PC-3 (cell line): ENCODE data around the gene ARHGAP9. TPM values are rescaled to one million over a fixed set of nuclear protein-coding genes. Genes with fewer than 3 reads are reported as not detected.

Experiments used
- ATAC-seq: fragments of 200-7000 bp; cut with Tn5 transposase; 2 replicates; pipeline ENCODE4 v1.9.1; 2020; ENCODE audit warnings: mild to moderate bottlenecking, moderate library complexity
- BruUV-seq: library from RNA; stranded (reverse); fragments of 400-500 nt; replicated peaks from 2 replicates; lab custom pipeline; 2021; lab: Mats Ljungman, UMichigan
- CTCF ChIA-PET: fragments of 300-600 bp; sonication (Branson Sonifier 250); formaldehyde crosslinking; loops from one replicate; lab custom pipeline; 2022; ENCODE audit warnings: antibody characterized with exemption; lab: Charles Lee
- POLR2A ChIA-PET: fragments of 300-600 bp; sonication (Branson Sonifier 250); formaldehyde crosslinking; loops from one replicate; lab custom pipeline; 2022; ENCODE audit warnings: antibody characterized with exemption; ENCODE audit not compliant: unreplicated experiment; lab: Charles Lee
- DNase-seq: peaks from one replicate; pipeline ENCODE4 v3.0.0-alpha.2; 2015
- H2AFZ ChIP-seq: fragments of 300-600 bp; sonication (generic); 2 replicates; pipeline ENCODE4 v1.6.0; 2016; ENCODE audit warnings: antibody characterized with exemption, low read length
- H3F3A ChIP-seq: fragments of 300-600 bp; sonication (generic); one replicate; pipeline ENCODE4 v1.6.0; 2017; ENCODE audit warnings: antibody characterized with exemption, low read length, control low read depth, mild to moderate bottlenecking; ENCODE audit not compliant: unreplicated experiment
- H3K27ac ChIP-seq: fragments of 300-600 bp; sonication (generic); 2 replicates; pipeline ENCODE4 v1.5.1; 2016; ENCODE audit warnings: mild to moderate bottlenecking, low read length
- H3K27me3 ChIP-seq: fragments of 300-600 bp; sonication (generic); 2 replicates; pipeline ENCODE4 v1.6.1; 2016; ENCODE audit warnings: low read length, mixed read lengths
- H3K36me3 ChIP-seq: fragments of 300-600 bp; sonication (generic); 2 replicates; pipeline ENCODE4 v1.6.1; 2016; ENCODE audit warnings: low read depth, mixed run types, low read length, mixed read lengths
- H3K4me1 ChIP-seq: fragments of 300-600 bp; sonication (generic); 2 replicates; pipeline ENCODE4 v1.5.1; 2016; ENCODE audit warnings: low read length; ENCODE audit not compliant: insufficient read depth
- H3K4me2 ChIP-seq: fragments of 300-600 bp; sonication (generic); 2 replicates; pipeline ENCODE4 v1.6.0; 2016; ENCODE audit warnings: low read length
- H3K4me3 ChIP-seq: fragments of 300-600 bp; sonication (generic); 2 replicates; pipeline ENCODE4 v1.5.1; 2016; ENCODE audit warnings: mild to moderate bottlenecking, low read length, mixed read lengths
- H3K79me2 ChIP-seq: fragments of 300-600 bp; sonication (generic); 2 replicates; pipeline ENCODE4 v1.6.1; 2017; ENCODE audit warnings: low read length, mixed read lengths
- H3K9ac ChIP-seq: fragments of 300-600 bp; sonication (generic); 2 replicates; pipeline ENCODE4 v1.6.0; 2016; ENCODE audit warnings: mild to moderate bottlenecking, low read length
- H3K9me2 ChIP-seq: fragments of 300-600 bp; sonication (generic); replicated peaks from 2 replicates; pipeline ENCODE4 v1.6.1; 2016; ENCODE audit warnings: mixed run types, low read length, mixed read lengths
- H3K9me3 ChIP-seq: fragments of 300-600 bp; sonication (generic); 2 replicates; pipeline ENCODE4 v1.6.1; 2016; ENCODE audit warnings: low read length, mixed read lengths
- H4K20me1 ChIP-seq: fragments of 300-600 bp; sonication (generic); 2 replicates; pipeline ENCODE4 v1.6.1; 2016; ENCODE audit warnings: low read length, mixed read lengths
- CTCF ChIP-seq: fragments of 300-600 bp; sonication (generic); conservative IDR thresholded peaks from 2 replicates; pipeline ENCODE4 v1.5.1; 2017; ENCODE audit warnings: antibody characterized with exemption, low read depth, mild to moderate bottlenecking, low read length
- EZH2 ChIP-seq: fragments of 300-600 bp; sonication (generic); IDR thresholded peaks from one replicate; pipeline ENCODE4 v1.6.1; 2017; ENCODE audit warnings: antibody characterized with exemption, mild to moderate bottlenecking, low read length; ENCODE audit not compliant: unreplicated experiment
- EZH2phosphoT487 ChIP-seq: fragments of 300-600 bp; sonication (generic); IDR thresholded peaks from 2 replicates; pipeline ENCODE4 v1.6.1; 2018; ENCODE audit warnings: mild to moderate bottlenecking, antibody characterized with exemption, low read length, borderline replicate concordance
- intact Hi-C: fragments of 100-400 bp; cut with micrococcal nuclease; formaldehyde crosslinking; loops from 2 replicates; pipeline ENCODE4 v1.9.0; 2023
- total RNA-seq: library from RNA; depleted of rRNA; stranded (reverse); fragments of >200 nt; gene quantifications from 2 replicates; pipeline ENCODE4 v1.2.3, GENCODE V29; 2014

Gene ARHGAP9
- total RNA-seq, 1 experiment from 2014 or later = not detected

GRCh38 chr12:57520053-57520818 is 40.6 kb upstream of the ARHGAP9 start, which contains the start of gene DDIT3:
TSS of gene DDIT3 (minus strand) at chr12:57520514. CDS start at chr12:57517406, 3,108 bp downstream.
- TSS peak; percentile 59 for BruUV-seq
- Histone ChIP-seq H3K4me3 (peak within 1 kb of the TSS; percentile 96), H3K79me2 (peaks cover 58% of the 10 kb centered on the region), H3K36me3 (peaks cover 33% of the 10 kb centered on the region), H3K9me2 (no peaks in the 10 kb centered on the region), H3K9me3 (no peaks in the 10 kb centered on the region), H3F3A (no peaks in the 10 kb centered on the region), H3K4me2 (peak within 1 kb of the TSS; percentile 98), H2AFZ (peak within 1 kb of the TSS; percentile 74), H3K9ac (peak within 1 kb of the TSS; percentile 94), H3K4me1 (peaks cover 47% of the 10 kb centered on the region), H3K27me3 (no peaks in the 10 kb centered on the region), H3K27ac (peak within 1 kb of the TSS; percentile 82), H4K20me1 (peaks cover 28% of the 10 kb centered on the region)
- intact Hi-C loops = no loop called here
- ChIA-PET CTCF (no interaction called here), POLR2A (no interaction called here)
- TF ChIP-seq CTCF (no peak), EZH2phosphoT487 (no peak), EZH2 (no peak)
- peak; percentile 59 for ATAC-seq
- peak; percentile 98 for DNase-seq

GRCh38 chr12:57519796-57520052 is 40.1 kb upstream of the ARHGAP9 start:
- BruUV-seq = no TSS peak
- TF ChIP-seq CTCF (no peak), EZH2phosphoT487 (no peak), EZH2 (no peak)
- intact Hi-C loops = no loop called here
- Histone ChIP-seq H3K36me3 (peaks cover 38% of the 10 kb centered on the region), H2AFZ (no peak overlapping the region), H3K79me2 (peaks cover 53% of the 10 kb centered on the region), H3K27me3 (no peaks in the 10 kb centered on the region), H3K9me2 (no peaks in the 10 kb centered on the region), H3K4me1 (peaks cover 44% of the 10 kb centered on the region), H3K4me3 (peak overlapping the region; percentile 96), H3K27ac (peak overlapping the region; percentile 82), H4K20me1 (peaks cover 28% of the 10 kb centered on the region), H3K9me3 (no peaks in the 10 kb centered on the region), H3K4me2 (peak overlapping the region; percentile 98), H3F3A (no peaks in the 10 kb centered on the region), H3K9ac (peak overlapping the region; percentile 94)
- ChIA-PET CTCF (no interaction called here), POLR2A (no interaction called here)
- no peak for ATAC-seq
- DNase-seq = peak; percentile 32
